Mesendoderm (in vitro differentiated cells): ENCODE measurements around the gene CTIF.

ENCODE experiments used
- DNase-seq: peaks from one replicate; pipeline ENCODE4 v3.0.0; 2013
- H2AK5ac ChIP-seq: 2 replicates; pipeline ENCODE4 v1.6.1; 2013; ENCODE audit warnings: low read length, inconsistent platforms
- H2BK120ac ChIP-seq: 2 replicates; pipeline ENCODE4 v1.6.1; 2013; ENCODE audit warnings: low read depth, mild to moderate bottlenecking, low read length, moderate library complexity, mixed read lengths
- H2BK15ac ChIP-seq: replicated peaks from 2 replicates; pipeline ENCODE4 v1.6.1; 2013; ENCODE audit warnings: low read depth, mild to moderate bottlenecking, moderate library complexity
- H2BK5ac ChIP-seq: 2 replicates; pipeline ENCODE4 v1.6.1; 2013; ENCODE audit warnings: low read length, inconsistent platforms
- H3K18ac ChIP-seq: 2 replicates; pipeline ENCODE4 v1.6.1; 2013; ENCODE audit warnings: mild to moderate bottlenecking, low read length, mixed read lengths
- H3K23ac ChIP-seq: one replicate; pipeline ENCODE4 v1.6.1; 2013; ENCODE audit warnings: low read length
- H3K27ac ChIP-seq: 2 replicates; pipeline ENCODE4 v1.5.1; 2013; ENCODE audit warnings: low read depth, mild to moderate bottlenecking, inconsistent platforms, low read length, moderate library complexity
- H3K27me3 ChIP-seq: 2 replicates; pipeline ENCODE4 v1.6.1; 2013; ENCODE audit warnings: low read length, control low read depth, mild to moderate bottlenecking, inconsistent platforms; ENCODE audit not compliant: insufficient read depth, poor library complexity
- H3K36me3 ChIP-seq: 2 replicates; pipeline ENCODE4 v1.6.1; 2013; ENCODE audit warnings: low read length, inconsistent platforms; ENCODE audit not compliant: control insufficient read depth, insufficient read depth
- H3K4ac ChIP-seq: one replicate; pipeline ENCODE4 v1.6.1; 2013; ENCODE audit warnings: low read depth, mild to moderate bottlenecking, low read length, moderate library complexity
- H3K4me1 ChIP-seq: 2 replicates; pipeline ENCODE4 v1.6.1; 2013; ENCODE audit warnings: low read depth, low read length, inconsistent platforms; ENCODE audit not compliant: control insufficient read depth
- H3K4me2 ChIP-seq: 2 replicates; pipeline ENCODE4 v1.6.1; 2013; ENCODE audit warnings: low read length
- H3K4me3 ChIP-seq: 2 replicates; pipeline ENCODE4 v1.5.1; 2013; ENCODE audit warnings: mild to moderate bottlenecking, low read length
- H3K56ac ChIP-seq: one replicate; pipeline ENCODE4 v1.6.1; 2013; ENCODE audit warnings: low read length
- H3K79me1 ChIP-seq: 2 replicates; pipeline ENCODE4 v1.6.1; 2013; ENCODE audit warnings: low read length, inconsistent platforms
- H3K79me2 ChIP-seq: 2 replicates; pipeline ENCODE4 v1.6.1; 2013; ENCODE audit warnings: mild to moderate bottlenecking, low read length; ENCODE audit not compliant: control insufficient read depth, insufficient read depth
- H3K9ac ChIP-seq: 2 replicates; pipeline ENCODE4 v1.6.1; 2013; ENCODE audit warnings: low read length, inconsistent platforms
- H4K5ac ChIP-seq: one replicate; pipeline ENCODE4 v1.6.1; 2013; ENCODE audit warnings: low read length
- H4K8ac ChIP-seq: one replicate; pipeline ENCODE4 v1.6.1; 2013; ENCODE audit warnings: low read depth, mild to moderate bottlenecking, control low read depth, low read length, moderate library complexity
- whole genome bisulfite sequencing: extraction: QIAGEN DNeasy Blood & Tissue Kit; methylation state at CpG from one replicate; pipeline ENCODE4 v1.1.7; 2013; ENCODE audit warnings: low lambda C conversion rate, missing lambda C conversion rate; ENCODE audit not compliant: insufficient coverage; ENCODE audit errors: extremely low coverage; 5-methylcytosine and 5-hydroxymethylcytosine counted together

Gene CTIF

GRCh38 chr18:48545757-48546321 is 7.0 kb downstream of the CTIF start:
- Histone ChIP-seq H3K9ac (no peak overlapping the region), H2BK120ac (peak overlapping the region; percentile 48), H2AK5ac (no peak overlapping the region), H2BK15ac (no peak overlapping the region), H3K56ac (peak overlapping the region; percentile 39), H4K8ac (no peak overlapping the region), H3K23ac (peak overlapping the region; percentile 1), H3K27ac (peak overlapping the region; percentile 47), H3K79me1 (peaks cover 15% of the 10 kb centered on the region), H2BK5ac (no peak overlapping the region), H3K18ac (peak overlapping the region; percentile 72), H3K36me3 (no peaks in the 10 kb centered on the region), H3K79me2 (peaks cover 6% of the 10 kb centered on the region), H3K4me3 (no peak overlapping the region), H4K5ac (no peak overlapping the region), H3K4me2 (no peak overlapping the region), H3K4ac (peak overlapping the region; percentile 62), H3K4me1 (peaks cover 50% of the 10 kb centered on the region), H3K27me3 (no peaks in the 10 kb centered on the region)
- peak; percentile 96 for DNase-seq
- no CpG with 5 or more reads among the region's 12 CpGs for WGBS

GRCh38 chr18:48546396-48546795 is 7.6 kb downstream of the CTIF start:
- Histone ChIP-seq H2BK120ac (peak overlapping the region; percentile 48), H3K9ac (no peak overlapping the region), H3K4me2 (no peak overlapping the region), H4K5ac (no peak overlapping the region), H2BK5ac (no peak overlapping the region), H3K23ac (no peak overlapping the region), H3K79me2 (peaks cover 6% of the 10 kb centered on the region), H3K18ac (peak overlapping the region; percentile 72), H3K27me3 (no peaks in the 10 kb centered on the region), H3K79me1 (peaks cover 15% of the 10 kb centered on the region), H3K56ac (peak overlapping the region; percentile 4), H3K4me3 (no peak overlapping the region), H3K4me1 (peaks cover 49% of the 10 kb centered on the region), H4K8ac (no peak overlapping the region), H3K4ac (no peak overlapping the region), H2BK15ac (no peak overlapping the region), H3K27ac (no peak overlapping the region), H2AK5ac (peak overlapping the region; percentile 35), H3K36me3 (no peaks in the 10 kb centered on the region)
- DNase-seq: peak; percentile 60
- WGBS: no CpG with 5 or more reads among the region's 6 CpGs

- Histone ChIP-seq H3K79me1 (peaks cover 13% of the 10 kb centered on the region), H2BK15ac (no peak overlapping the region), H3K79me2 (peaks cover 5% of the 10 kb centered on the region), H4K5ac (no peak overlapping the region), H3K4me1 (peaks cover 42% of the 10 kb centered on the region), H3K27me3 (no peaks in the 10 kb centered on the region), H3K27ac (peak overlapping the region; percentile 1), H3K36me3 (no peaks in the 10 kb centered on the region), H3K56ac (peak overlapping the region; percentile 0), H3K4ac (no peak overlapping the region), H3K4me3 (no peak overlapping the region), H2BK120ac (no peak overlapping the region), H3K23ac (no peak overlapping the region), H2BK5ac (no peak overlapping the region), H3K9ac (no peak overlapping the region), H3K18ac (peak overlapping the region; percentile 72), H4K8ac (no peak overlapping the region), H2AK5ac (no peak overlapping the region), H3K4me2 (no peak overlapping the region)
- no peak for DNase-seq
- WGBS: no CpG with 5 or more reads among the region's 9 CpGs
Observed at GRCh38 chr18:48547531-48547981, 8.7 kb downstream of the CTIF start.

- WGBS: no CpG with 5 or more reads among the region's 8 CpGs
- peaks cover 38% of the 10 kb centered on the region for H3K4me1 ChIP-seq
Observed at GRCh38 chr18:48548011-48548771, 9.4 kb downstream of the CTIF start.

GRCh38 chr18:48548921-48549320 is 10.1 kb downstream of the CTIF start:
- no peak overlapping the region for H3K23ac ChIP-seq
- H3K79me1 ChIP-seq: peaks cover 13% of the 10 kb centered on the region
- H3K27ac ChIP-seq: no peak overlapping the region
- no peaks in the 10 kb centered on the region for H3K36me3 ChIP-seq
- peak overlapping the region; percentile 11 for H3K18ac ChIP-seq
- no peak overlapping the region for H2AK5ac ChIP-seq
- peak overlapping the region; percentile 38 for H3K4ac ChIP-seq
- H3K4me2 ChIP-seq: no peak overlapping the region
- no peak overlapping the region for H3K4me3 ChIP-seq
- no CpG with 5 or more reads among the region's 4 CpGs for WGBS
- H3K79me2 ChIP-seq: peaks cover 5% of the 10 kb centered on the region
- DNase-seq: no peak
- no peak overlapping the region for H2BK15ac ChIP-seq
- no peak overlapping the region for H4K8ac ChIP-seq
- H3K4me1 ChIP-seq: peaks cover 32% of the 10 kb centered on the region
- H3K9ac ChIP-seq: no peak overlapping the region
- H3K56ac ChIP-seq: no peak overlapping the region
- H2BK5ac ChIP-seq: no peak overlapping the region
- no peaks in the 10 kb centered on the region for H3K27me3 ChIP-seq
- no peak overlapping the region for H4K5ac ChIP-seq
- no peak overlapping the region for H2BK120ac ChIP-seq

More at GRCh38 chr18:48548011-48548771, 9.4 kb downstream of the CTIF start:
- H3K4me2 ChIP-seq: no peak overlapping the region
- peaks cover 13% of the 10 kb centered on the region for H3K79me1 ChIP-seq
- no peak overlapping the region for H3K9ac ChIP-seq
- H3K79me2 ChIP-seq: peaks cover 5% of the 10 kb centered on the region
- peak overlapping the region; percentile 1 for H2AK5ac ChIP-seq
- no peak overlapping the region for H3K27ac ChIP-seq
- no peaks in the 10 kb centered on the region for H3K27me3 ChIP-seq
- H3K23ac ChIP-seq: no peak overlapping the region
- peak; percentile 98 for DNase-seq
- no peak overlapping the region for H2BK120ac ChIP-seq
- H4K8ac ChIP-seq: no peak overlapping the region
- H3K4ac ChIP-seq: peak overlapping the region; percentile 38
- H2BK5ac ChIP-seq: no peak overlapping the region
- peak overlapping the region; percentile 11 for H3K18ac ChIP-seq
- no peak overlapping the region for H4K5ac ChIP-seq
- H3K56ac ChIP-seq: peak overlapping the region; percentile 4
- H3K4me3 ChIP-seq: no peak overlapping the region
- H2BK15ac ChIP-seq: no peak overlapping the region
- no peaks in the 10 kb centered on the region for H3K36me3 ChIP-seq
